ENCODE measurements around the gene RAPGEF4.
"Not testable (repeated sequence)": the region's sequence is repeated elsewhere in the genome, so short reads cannot be mapped to it uniquely, and the experiment has no call there.

RAPGEF4 gene

GRCh38 chr2:173030561-173031490 is 295.2 kb downstream of the RAPGEF4 start:
- no peaks in the 10 kb centered on the region for H3K9me3 Mint-ChIP-seq
- peaks cover 5% of the 10 kb centered on the region for H3K4me1 Mint-ChIP-seq (ENCODE audit: low read depth)
- H3K4me3 Mint-ChIP-seq = no peak overlapping the region
- H3K27ac Mint-ChIP-seq = no peak overlapping the region
- peaks cover 29% of the 10 kb centered on the region for H3K27me3 Mint-ChIP-seq (ENCODE audit: low read depth)
- no peaks in the 10 kb centered on the region for H3K36me3 Mint-ChIP-seq (ENCODE audit: low read depth)

- Mint-ChIP-seq H3K27ac (no peak overlapping the region), H3K4me3 (no peak overlapping the region), H3K9me3 (no peaks in the 10 kb centered on the region), H3K27me3 (ENCODE audit: low read depth) (peaks cover 28% of the 10 kb centered on the region), H3K4me1 (ENCODE audit: low read depth) (peaks cover 5% of the 10 kb centered on the region), H3K36me3 (ENCODE audit: low read depth) (no peaks in the 10 kb centered on the region)
These were observed 296.4 kb downstream of the RAPGEF4 start for GRCh38 chr2:173032032-173032431.

- H3K27me3 Mint-ChIP-seq (ENCODE audit: low read depth) = peaks cover 24% of the 10 kb centered on the region
These were observed 297.4 kb downstream of the RAPGEF4 start for GRCh38 chr2:173033084-173033483.

GRCh38 chr2:173034143-173034542 is 298.5 kb downstream of the RAPGEF4 start:
- H3K36me3 Mint-ChIP-seq (ENCODE audit: low read depth) = no peaks in the 10 kb centered on the region
- H3K27ac Mint-ChIP-seq = no peak overlapping the region
- H3K9me3 Mint-ChIP-seq = no peaks in the 10 kb centered on the region
- peaks cover 24% of the 10 kb centered on the region for H3K27me3 Mint-ChIP-seq (ENCODE audit: low read depth)
- no peak overlapping the region for H3K4me3 Mint-ChIP-seq
- peaks cover 2% of the 10 kb centered on the region for H3K4me1 Mint-ChIP-seq (ENCODE audit: low read depth)

More at GRCh38 chr2:173033084-173033483, 297.4 kb downstream of the RAPGEF4 start:
- Mint-ChIP-seq H3K27ac (no peak overlapping the region), H3K36me3 (ENCODE audit: low read depth) (no peaks in the 10 kb centered on the region), H3K4me3 (no peak overlapping the region), H3K4me1 (ENCODE audit: low read depth) (peaks cover 2% of the 10 kb centered on the region), H3K9me3 (no peaks in the 10 kb centered on the region)

- Mint-ChIP-seq H3K36me3 (ENCODE audit: low read depth) (no peaks in the 10 kb centered on the region), H3K9me3 (no peaks in the 10 kb centered on the region), H3K27me3 (ENCODE audit: low read depth) (peaks cover 8% of the 10 kb centered on the region), H3K4me3 (no peak overlapping the region), H3K27ac (no peak overlapping the region), H3K4me1 (ENCODE audit: low read depth) (peaks cover 2% of the 10 kb centered on the region)
These were observed 301.8 kb downstream of the RAPGEF4 start for GRCh38 chr2:173037245-173038120.

- H3K27ac Mint-ChIP-seq; H3K4me3 Mint-ChIP-seq; H3K27me3 Mint-ChIP-seq (ENCODE audit: low read depth); H3K4me1 Mint-ChIP-seq (ENCODE audit: low read depth); H3K36me3 Mint-ChIP-seq (ENCODE audit: low read depth); H3K9me3 Mint-ChIP-seq: not testable (repeated sequence)
These were observed 302.6 kb downstream of the RAPGEF4 start for GRCh38 chr2:173038257-173038656.

DNA sequence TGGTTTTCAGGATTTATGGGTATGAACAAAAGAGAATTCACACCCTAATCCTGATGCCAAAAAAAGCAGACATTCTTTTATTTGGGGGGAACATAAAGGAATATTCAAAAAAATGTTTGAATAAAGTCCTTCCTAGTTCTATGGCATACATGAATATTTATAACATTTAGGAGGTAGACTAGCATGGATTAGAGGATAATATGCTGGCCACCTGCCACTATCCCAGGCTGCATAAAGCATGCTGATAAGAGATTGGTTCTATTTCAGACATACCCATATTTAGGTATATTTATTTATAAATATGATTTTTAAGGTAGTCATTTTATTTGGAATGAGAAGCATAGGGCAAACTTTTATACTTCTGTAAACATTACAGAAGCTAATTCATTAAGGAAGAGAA is 305.1 kb downstream of the RAPGEF4 start:
- H3K36me3 Mint-ChIP-seq (ENCODE audit: low read depth) = no peaks in the 10 kb centered on the region
- H3K27me3 Mint-ChIP-seq (ENCODE audit: low read depth) = no peaks in the 10 kb centered on the region
- H3K4me3 Mint-ChIP-seq = no peak overlapping the region
- H3K4me1 Mint-ChIP-seq (ENCODE audit: low read depth) = no peaks in the 10 kb centered on the region
- no peaks in the 10 kb centered on the region for H3K9me3 Mint-ChIP-seq
- H3K27ac Mint-ChIP-seq = no peak overlapping the region

- Mint-ChIP-seq H3K9me3 (no peaks in the 10 kb centered on the region), H3K4me3 (no peak overlapping the region), H3K36me3 (ENCODE audit: low read depth) (no peaks in the 10 kb centered on the region), H3K4me1 (ENCODE audit: low read depth) (peaks cover 2% of the 10 kb centered on the region), H3K27me3 (ENCODE audit: low read depth) (peaks cover 1% of the 10 kb centered on the region), H3K27ac (no peak overlapping the region)
These were observed 307.8 kb downstream of the RAPGEF4 start for GRCh38 chr2:173043476-173043875.

- Mint-ChIP-seq H3K27ac (no peak overlapping the region), H3K4me1 (ENCODE audit: low read depth) (peaks cover 3% of the 10 kb centered on the region), H3K4me3 (no peak overlapping the region), H3K27me3 (ENCODE audit: low read depth) (peaks cover 5% of the 10 kb centered on the region), H3K9me3 (no peaks in the 10 kb centered on the region), H3K36me3 (ENCODE audit: low read depth) (no peaks in the 10 kb centered on the region)
These were observed 308.4 kb downstream of the RAPGEF4 start for GRCh38 chr2:173043897-173044519.

DNA sequence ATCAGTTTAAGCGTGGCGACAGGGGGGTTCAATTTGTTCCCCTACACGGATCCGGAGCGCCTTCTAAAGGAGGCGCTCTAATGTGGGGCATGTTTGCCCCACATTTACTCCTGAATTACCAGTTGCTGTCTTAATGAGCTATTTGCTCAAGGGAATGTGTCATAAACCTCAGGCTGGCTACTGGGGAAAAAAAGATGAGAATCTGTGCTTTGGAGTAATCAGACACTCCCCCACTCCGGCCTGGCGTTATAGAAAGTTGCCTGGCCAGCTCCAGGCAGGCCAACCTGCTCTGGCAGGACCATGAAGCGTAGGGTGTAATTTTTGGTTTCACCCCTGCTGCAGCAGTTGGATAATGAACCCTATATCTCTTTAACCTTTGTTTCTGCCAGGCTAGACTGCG is 309.0 kb downstream of the RAPGEF4 start:
- peaks cover 5% of the 10 kb centered on the region for H3K27me3 Mint-ChIP-seq (ENCODE audit: low read depth)
- no peaks in the 10 kb centered on the region for H3K9me3 Mint-ChIP-seq
- H3K27ac Mint-ChIP-seq = no peak overlapping the region
- H3K36me3 Mint-ChIP-seq (ENCODE audit: low read depth) = no peaks in the 10 kb centered on the region
- no peak overlapping the region for H3K4me3 Mint-ChIP-seq
- H3K4me1 Mint-ChIP-seq (ENCODE audit: low read depth) = peaks cover 6% of the 10 kb centered on the region

DNA sequence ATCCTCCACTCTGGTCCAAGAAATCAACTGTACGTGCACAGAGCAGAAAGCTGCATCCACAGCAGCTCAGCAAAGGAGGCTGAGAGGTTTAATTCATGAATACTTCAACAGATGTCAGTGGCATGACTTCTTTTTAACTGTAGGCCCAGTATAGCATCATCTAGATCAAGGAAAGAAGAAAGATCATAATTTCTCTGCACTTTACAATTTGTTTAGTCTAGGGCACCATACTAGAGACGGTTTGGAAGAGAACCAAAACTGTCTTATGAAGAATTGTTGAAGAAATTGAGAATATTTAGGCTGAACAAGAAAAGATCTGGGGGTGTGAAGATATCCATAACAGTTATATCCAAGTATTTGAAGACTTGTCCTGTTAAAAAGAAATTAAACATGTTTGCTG is 309.5 kb downstream of the RAPGEF4 start:
- H3K36me3 Mint-ChIP-seq (ENCODE audit: low read depth) = no peaks in the 10 kb centered on the region
- H3K4me3 Mint-ChIP-seq = no peak overlapping the region
- H3K4me1 Mint-ChIP-seq (ENCODE audit: low read depth) = peaks cover 6% of the 10 kb centered on the region
- no peak overlapping the region for H3K27ac Mint-ChIP-seq
- H3K27me3 Mint-ChIP-seq (ENCODE audit: low read depth) = peaks cover 5% of the 10 kb centered on the region
- no peaks in the 10 kb centered on the region for H3K9me3 Mint-ChIP-seq

GRCh38 chr2:173048522-173048896 is 312.9 kb downstream of the RAPGEF4 start:
- H3K4me1 Mint-ChIP-seq (ENCODE audit: low read depth) = peaks cover 6% of the 10 kb centered on the region
- no peaks in the 10 kb centered on the region for H3K36me3 Mint-ChIP-seq (ENCODE audit: low read depth)
- H3K9me3 Mint-ChIP-seq = no peaks in the 10 kb centered on the region
- H3K27me3 Mint-ChIP-seq (ENCODE audit: low read depth) = peaks cover 17% of the 10 kb centered on the region
- H3K4me3 Mint-ChIP-seq = no peak overlapping the region
- no peak overlapping the region for H3K27ac Mint-ChIP-seq

- H3K27me3 Mint-ChIP-seq (ENCODE audit: low read depth) = peaks cover 19% of the 10 kb centered on the region
- no peak overlapping the region for H3K27ac Mint-ChIP-seq
- peaks cover 6% of the 10 kb centered on the region for H3K4me1 Mint-ChIP-seq (ENCODE audit: low read depth)
- no peaks in the 10 kb centered on the region for H3K9me3 Mint-ChIP-seq
- no peak overlapping the region for H3K4me3 Mint-ChIP-seq
- H3K36me3 Mint-ChIP-seq (ENCODE audit: low read depth) = no peaks in the 10 kb centered on the region
These were observed 313.4 kb downstream of the RAPGEF4 start for GRCh38 chr2:173048897-173049661.

DNA sequence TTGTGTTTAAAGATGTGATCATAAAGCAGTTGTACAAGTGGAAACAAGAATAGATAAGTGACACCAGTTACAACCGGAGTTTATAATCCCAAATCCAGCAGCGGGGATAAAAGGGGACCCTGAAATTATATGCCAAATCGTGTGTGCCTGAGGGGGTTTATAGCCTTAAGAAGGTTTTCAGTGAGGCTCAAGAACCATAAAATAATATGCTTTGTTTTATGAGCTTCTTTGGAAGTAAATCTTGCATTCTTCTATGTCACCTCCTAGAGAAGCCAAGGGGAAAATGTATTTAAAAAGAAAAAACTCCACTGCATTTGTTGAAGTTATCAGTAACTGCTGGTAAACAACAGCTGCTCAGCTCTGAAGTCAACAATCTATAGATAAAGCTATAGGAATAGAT is 314.2 kb downstream of the RAPGEF4 start:
- no peak overlapping the region for H3K27ac Mint-ChIP-seq
- H3K9me3 Mint-ChIP-seq = no peaks in the 10 kb centered on the region

More for the DNA sequence above, 314.2 kb downstream of the RAPGEF4 start:
- Mint-ChIP-seq H3K4me1 (ENCODE audit: low read depth) (peaks cover 6% of the 10 kb centered on the region), H3K36me3 (ENCODE audit: low read depth) (no peaks in the 10 kb centered on the region), H3K27me3 (ENCODE audit: low read depth) (peaks cover 27% of the 10 kb centered on the region), H3K4me3 (no peak overlapping the region)

Data from T-helper 1 cell treated with Interleukin-12 subunit alpha and Interleukin-12 subunit beta and Interleukin-4 antibody, amounts not matched to agents 30 μg/mL and 1 μg/mL, for 36 hours (primary cell).